ENCODE measurements around the gene TFDP2. TPM values are rescaled to one million over a fixed set of nuclear protein-coding genes. Genes with fewer than 3 reads are reported as not detected.

Gene TFDP2
- total and polyA plus RNA-seq, 9 of the 15 experiments (the other 6 are each of a cell fraction or from before 2014, with no cell fraction given): 95.6 to 179 (median 126) TPM

DNA sequence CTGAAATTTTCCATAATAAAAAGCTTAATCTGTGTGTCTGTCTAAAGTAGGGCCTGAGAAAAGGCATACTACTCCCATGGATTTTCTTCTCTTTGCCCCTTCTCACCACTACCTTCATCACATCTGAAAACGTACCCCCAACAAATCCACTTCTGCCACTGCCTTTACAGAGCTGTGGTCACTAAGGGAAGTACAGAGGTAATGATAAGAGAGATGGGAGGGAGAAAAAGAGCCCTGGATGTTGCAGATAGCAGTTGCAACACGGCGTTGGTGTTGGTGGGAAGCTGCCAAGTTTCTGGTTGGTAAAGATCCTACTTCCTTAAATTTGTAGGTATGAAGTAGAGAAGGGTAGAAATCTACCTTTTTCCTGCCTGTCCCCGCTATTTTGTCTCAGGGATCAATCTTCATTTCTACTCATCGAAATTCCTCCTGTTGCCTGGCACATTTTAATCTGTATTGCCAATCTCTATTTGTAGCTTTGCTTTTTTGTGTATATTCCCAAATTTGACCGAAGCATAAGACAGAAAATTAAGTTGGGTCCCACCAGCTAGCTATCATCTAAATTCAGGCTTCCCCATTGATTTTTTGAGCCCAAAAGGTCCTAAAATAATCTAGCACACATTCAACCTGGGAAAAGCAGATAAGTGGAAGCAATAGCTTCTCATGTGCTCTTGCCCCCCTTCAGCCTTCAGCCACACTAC, 102.9 kb downstream of the TFDP2 start (continued):
- TF ChIP-seq ZMIZ1 (IDR thresholded peaks at IDR 0.05; ENCODE audit: low read depth in 2 of 2, low read length in 2 of 2) (peak in 1 of 2 experiments; percentile 97; a peak in 2 of 4 replicates), RUNX1 (IDR thresholded peaks at IDR 0.05; ENCODE audit: low read depth) (peak; percentile 91), HNRNPL (IDR thresholded peaks at IDR 0.05; ENCODE audit: low read depth, low read length) (no peak), GTF2E2 (tag; IDR thresholded peaks at IDR 0.05) (no peak), POLR2H (tag; IDR thresholded peaks at IDR 0.05; ENCODE audit: low read depth) (peak; percentile 3; the same call in 1 of the 2 replicates), ATF2 (CRISPR knock-in tag; IDR thresholded peaks at IDR 0.05) (no peak), ARID2 (IDR thresholded peaks at IDR 0.05) (no peak), ZNF253 (CRISPR knock-in tag; conservative IDR thresholded peaks at IDR 0.05) (no peak), GATAD2A (IDR thresholded peaks at IDR 0.05) (peak; percentile 40; the same call in 1 of the 2 replicates), ZBED1 (IDR thresholded peaks at IDR 0.05) (peak; percentile 77; the same call in 1 of the 2 replicates), MYC (IDR thresholded peaks at IDR 0.05; ENCODE audit: low read depth, low read length) (peak; percentile 48; the same call in 1 of the 2 replicates), MYC (CRISPR knock-in tag; IDR thresholded peaks at IDR 0.05; ENCODE audit: borderline replicate concordance, low read depth) (no peak), TARDBP (IDR thresholded peaks at IDR 0.05) (0 out of 2 replicates have a peak, but pooled peaks have one; percentile 43), ZNF57 (CRISPR knock-in tag; IDR thresholded peaks at IDR 0.05) (no peak), SMARCC2 (IDR thresholded peaks at IDR 0.05; ENCODE audit: low read depth) (peak; percentile 98), POLR2A (conservative IDR thresholded peaks at IDR 0.05) (no peak), SRSF1 (IDR thresholded peaks at IDR 0.05; ENCODE audit: low read depth, low read length) (no peak), MXI1 (IDR thresholded peaks at IDR 0.05; ENCODE audit: low read depth, low read length) (no peak)
- TF ChIP-seq, protein P1, sequence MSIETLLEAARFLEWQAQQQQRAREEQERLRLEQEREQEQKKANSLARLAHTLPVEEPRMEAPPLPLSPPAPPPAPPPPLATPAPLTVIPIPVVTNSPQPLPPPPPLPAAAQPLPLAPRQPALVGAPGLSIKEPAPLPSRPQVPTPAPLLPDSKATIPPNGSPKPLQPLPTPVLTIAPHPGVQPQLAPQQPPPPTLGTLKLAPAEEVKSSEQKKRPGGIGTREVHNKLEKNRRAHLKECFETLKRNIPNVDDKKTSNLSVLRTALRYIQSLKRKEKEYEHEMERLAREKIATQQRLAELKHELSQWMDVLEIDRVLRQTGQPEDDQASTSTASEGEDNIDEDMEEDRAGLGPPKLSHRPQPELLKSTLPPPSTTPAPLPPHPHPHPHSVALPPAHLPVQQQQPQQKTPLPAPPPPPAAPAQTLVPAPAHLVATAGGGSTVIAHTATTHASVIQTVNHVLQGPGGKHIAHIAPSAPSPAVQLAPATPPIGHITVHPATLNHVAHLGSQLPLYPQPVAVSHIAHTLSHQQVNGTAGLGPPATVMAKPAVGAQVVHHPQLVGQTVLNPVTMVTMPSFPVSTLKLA (conservative IDR thresholded peaks at IDR 0.05): peak in 1 of 2 experiments; percentile 50; a peak in 1 of 4 replicates
- TF ChIP-seq, protein P2, sequence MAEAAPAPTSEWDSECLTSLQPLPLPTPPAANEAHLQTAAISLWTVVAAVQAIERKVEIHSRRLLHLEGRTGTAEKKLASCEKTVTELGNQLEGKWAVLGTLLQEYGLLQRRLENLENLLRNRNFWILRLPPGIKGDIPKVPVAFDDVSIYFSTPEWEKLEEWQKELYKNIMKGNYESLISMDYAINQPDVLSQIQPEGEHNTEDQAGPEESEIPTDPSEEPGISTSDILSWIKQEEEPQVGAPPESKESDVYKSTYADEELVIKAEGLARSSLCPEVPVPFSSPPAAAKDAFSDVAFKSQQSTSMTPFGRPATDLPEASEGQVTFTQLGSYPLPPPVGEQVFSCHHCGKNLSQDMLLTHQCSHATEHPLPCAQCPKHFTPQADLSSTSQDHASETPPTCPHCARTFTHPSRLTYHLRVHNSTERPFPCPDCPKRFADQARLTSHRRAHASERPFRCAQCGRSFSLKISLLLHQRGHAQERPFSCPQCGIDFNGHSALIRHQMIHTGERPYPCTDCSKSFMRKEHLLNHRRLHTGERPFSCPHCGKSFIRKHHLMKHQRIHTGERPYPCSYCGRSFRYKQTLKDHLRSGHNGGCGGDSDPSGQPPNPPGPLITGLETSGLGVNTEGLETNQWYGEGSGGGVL (CRISPR knock-in tag; IDR thresholded peaks at IDR 0.05): no peak

Measured in K562 (cell line).